H1 (cell line): ENCODE data around the gene RPS4Y2. TPM values are rescaled to one million over a fixed set of nuclear protein-coding genes. Genes with fewer than 3 reads are reported as not detected.

Experiments used
- CTCF ChIA-PET: fragments of 300-600 bp; sonication (Branson Sonifier 250); formaldehyde crosslinking; loops from one replicate; lab custom pipeline; 2021; ENCODE audit not compliant: partially characterized antibody; lab: Charles Lee
- POLR2A ChIA-PET: fragments of 300-600 bp; sonication (Branson Sonifier 250); formaldehyde crosslinking; loops from one replicate; lab custom pipeline; 2021; ENCODE audit warnings: inconsistent platforms; ENCODE audit not compliant: partially characterized antibody; lab: Charles Lee
- DNase-seq, 2 experiments: peaks; one replicate each; pipeline versions ENCODE4 v3.0.0 to v3.0.0-alpha.2; 2010 to 2022; ENCODE audit warnings: low spot score in 2 of 2, low read depth in 1 of 2, mixed read lengths in 1 of 2
- FAIRE-seq: peaks from 2 replicates; lab custom pipeline; 2011; peaks lifted over from hg19 to GRCh38; lab: Jason Lieb, UNC
- H2AFZ ChIP-seq: 2 replicates; pipeline ENCODE4 v1.8.1; 2012; ENCODE audit warnings: low read length, inconsistent platforms
- H2AK5ac ChIP-seq: 2 replicates; pipeline ENCODE4 v1.6.1; 2013; ENCODE audit warnings: low read depth, low read length
- H2BK120ac ChIP-seq: replicated peaks from 2 replicates; pipeline ENCODE3; 2013; ENCODE audit warnings: low read depth, low read length, inconsistent platforms
- H2BK12ac ChIP-seq: 2 replicates; pipeline ENCODE4 v1.6.1; 2013; ENCODE audit warnings: low read depth, low read length
- H2BK15ac ChIP-seq: 2 replicates; pipeline ENCODE4 v1.6.1; 2013; ENCODE audit warnings: low read length
- H2BK20ac ChIP-seq: 2 replicates; pipeline ENCODE4 v1.6.1; 2013; ENCODE audit warnings: low read length
- H2BK5ac ChIP-seq: 2 replicates; pipeline ENCODE4 v1.6.1; 2013; ENCODE audit warnings: low read depth, low read length
- H3K14ac ChIP-seq: 2 replicates; pipeline ENCODE4 v1.6.1; 2013; ENCODE audit warnings: inconsistent platforms; ENCODE audit not compliant: insufficient read length
- H3K18ac ChIP-seq: 2 replicates; pipeline ENCODE4 v1.6.1; 2013; ENCODE audit warnings: low read length; ENCODE audit errors: extremely low read depth
- H3K23ac ChIP-seq: 2 replicates; pipeline ENCODE4 v1.6.1; 2013; ENCODE audit warnings: inconsistent platforms; ENCODE audit not compliant: insufficient read length
- H3K23me2 ChIP-seq: 2 replicates; pipeline ENCODE4 v1.6.1; 2013; ENCODE audit warnings: low read depth, low read length
- H3K27ac ChIP-seq: 2 replicates; pipeline ENCODE4 v1.6.1; 2011; ENCODE audit warnings: low read depth, low read length, inconsistent platforms
- H3K27me3 ChIP-seq, 4 experiments: replicated peaks in 1 of 4; 1 replicate in 1 of 4; 2 replicates in 3 of 4; pipeline versions ENCODE4 v1.6.1 to v1.8.1; 2011 to 2013; ENCODE audit warnings: low read length in 3 of 4, mild to moderate bottlenecking in 3 of 4, inconsistent platforms in 2 of 4, mixed read lengths in 2 of 4, moderate library complexity in 1 of 4; ENCODE audit not compliant: control insufficient read depth in 3 of 4, insufficient read depth in 3 of 4; ENCODE audit errors: extremely low read depth in 1 of 4
- H3K36me3 ChIP-seq, 4 experiments: 2 replicates each; pipeline versions ENCODE4 v1.6.1 to v1.8.1; 2011 to 2013; ENCODE audit warnings: mild to moderate bottlenecking in 4 of 4, low read length in 3 of 4, moderate library complexity in 2 of 4, control low read depth in 1 of 4, inconsistent platforms in 1 of 4; ENCODE audit not compliant: insufficient read depth in 4 of 4, control insufficient read depth in 2 of 4
- H3K4ac ChIP-seq: replicated peaks from 2 replicates; pipeline ENCODE3; 2013; ENCODE audit warnings: low read length, low read depth, mixed read lengths, inconsistent platforms; ENCODE audit not compliant: insufficient read length
- H3K4me1 ChIP-seq, 4 experiments: replicated peaks in 1 of 4; 1 replicate in 1 of 4; 2 replicates in 3 of 4; pipeline versions ENCODE4 v1.6.1 to v1.8.1; 2011 to 2013; ENCODE audit warnings: low read length in 3 of 4, inconsistent platforms in 2 of 4, mixed read lengths in 1 of 4; ENCODE audit not compliant: insufficient read depth in 4 of 4, control insufficient read depth in 3 of 4
- H3K4me2 ChIP-seq, 2 experiments: 2 replicates each; pipeline versions ENCODE4 v1.6.1 to v1.8.1; 2011 to 2013; ENCODE audit warnings: low read depth in 2 of 2, low read length in 2 of 2, control low read depth in 1 of 2, inconsistent platforms in 1 of 2, mild to moderate bottlenecking in 1 of 2; ENCODE audit not compliant: insufficient read depth in 1 of 2
- H3K4me3 ChIP-seq, 4 experiments: fragments of 200-600, 300-600 bp in 1 of 4; sonication (generic), shearing (Covaris generic), sonication (Bioruptor Twin) in 1 of 4; 2 replicates each; pipeline versions ENCODE4 v1.5.1 to v1.8.1; 2011 to 2016; ENCODE audit warnings: low read length in 4 of 4, low read depth in 3 of 4, control low read depth in 2 of 4, inconsistent platforms in 2 of 4, mild to moderate bottlenecking in 2 of 4, mixed read lengths in 1 of 4, moderate library complexity in 1 of 4; ENCODE audit not compliant: insufficient read depth in 2 of 4; ENCODE audit errors: extremely low read depth in 1 of 4
- H3K56ac ChIP-seq: replicated peaks from 2 replicates; pipeline ENCODE3; 2013; ENCODE audit warnings: low read depth, mild to moderate bottlenecking, mixed read lengths, low read length, inconsistent platforms; ENCODE audit not compliant: insufficient read length
- H3K79me1 ChIP-seq: 2 replicates; pipeline ENCODE4 v1.6.1; 2013; ENCODE audit warnings: low read depth, low read length, control low read depth
- H3K79me2 ChIP-seq, 2 experiments: 2 replicates each; pipeline versions ENCODE4 v1.6.1 to v1.8.1; 2012 to 2013; ENCODE audit warnings: low read length in 2 of 2, mild to moderate bottlenecking in 2 of 2, inconsistent platforms in 1 of 2; ENCODE audit not compliant: insufficient read depth in 2 of 2, control insufficient read depth in 1 of 2
- H3K9ac ChIP-seq, 4 experiments: replicated peaks in 1 of 4; 1 replicate in 1 of 4; 2 replicates in 3 of 4; pipeline versions ENCODE4 v1.6.1 to v1.8.1; 2011 to 2013; ENCODE audit warnings: low read depth in 3 of 4, low read length in 3 of 4, control low read depth in 2 of 4, mild to moderate bottlenecking in 2 of 4, moderate library complexity in 2 of 4, inconsistent platforms in 1 of 4; ENCODE audit errors: extremely low read depth in 1 of 4
- H3K9me3 ChIP-seq, 2 experiments: 2 replicates each; pipeline versions ENCODE4 v1.6.1 to v1.8.1; 2012 to 2013; ENCODE audit warnings: mild to moderate bottlenecking in 2 of 2, moderate library complexity in 2 of 2, control low read depth in 1 of 2, inconsistent platforms in 1 of 2, low read depth in 1 of 2, low read length in 1 of 2, mixed read lengths in 1 of 2; ENCODE audit not compliant: insufficient read depth in 2 of 2
- H4K20me1 ChIP-seq, 2 experiments: replicated peaks in 1 of 2; 2 replicates each; pipeline versions ENCODE3 to v1.8.1; 2011 to 2013; ENCODE audit warnings: inconsistent platforms in 2 of 2, low read length in 2 of 2, mild to moderate bottlenecking in 1 of 2; ENCODE audit not compliant: insufficient read depth in 2 of 2, control insufficient read depth in 1 of 2
- H4K5ac ChIP-seq: 2 replicates; pipeline ENCODE4 v1.6.1; 2013; ENCODE audit warnings: low read length, low read depth, mixed read lengths, inconsistent platforms; ENCODE audit not compliant: insufficient read length
- H4K8ac ChIP-seq: 2 replicates; pipeline ENCODE4 v1.8.0; 2013; ENCODE audit warnings: mild to moderate bottlenecking, moderate library complexity, low read length, inconsistent platforms; ENCODE audit not compliant: insufficient read depth; ENCODE audit errors: extremely low read depth
- H4K91ac ChIP-seq: replicated peaks from 2 replicates; pipeline ENCODE3; 2013; ENCODE audit warnings: low read length, mixed read lengths, inconsistent platforms; ENCODE audit not compliant: insufficient read length
- CHD1 ChIP-seq: IDR thresholded peaks from 2 replicates; pipeline ENCODE4 v1.6.1; 2012; ENCODE audit warnings: low read depth, low read length, improper control_type of control experiment
- EP300 ChIP-seq, 2 experiments: IDR thresholded peaks; 1 replicate in 1 of 2; 2 replicates in 1 of 2; pipeline ENCODE4 v1.6.1; 2011 to 2012; ENCODE audit warnings: low read depth in 2 of 2, low read length in 2 of 2, mild to moderate bottlenecking in 2 of 2, borderline replicate concordance in 1 of 2, inconsistent platforms in 1 of 2, moderate library complexity in 1 of 2
- EZH2 ChIP-seq: fragments of 200-600 bp; sonication (generic); IDR thresholded peaks from 2 replicates; pipeline ENCODE4 v1.7.1; 2012; ENCODE audit warnings: low read depth, mild to moderate bottlenecking, moderate library complexity, low read length, inconsistent platforms; ENCODE audit not compliant: severe bottlenecking
- HDAC2 ChIP-seq, 2 experiments: fragments of 300-600 bp in 1 of 2; sonication (generic) in 1 of 2; IDR thresholded peaks; 2 replicates each; pipeline ENCODE4 v1.6.1; 2011 to 2012; ENCODE audit warnings: low read depth in 2 of 2, low read length in 2 of 2, mild to moderate bottlenecking in 2 of 2, moderate library complexity in 2 of 2, borderline replicate concordance in 1 of 2, inconsistent platforms in 1 of 2
- NRF1 ChIP-seq: IDR thresholded peaks from 2 replicates; pipeline ENCODE4 v1.6.1; 2011; ENCODE audit warnings: mild to moderate bottlenecking, low read depth, low read length, improper control_type of control experiment
- PHF8 ChIP-seq: fragments of 200-600 bp; sonication (generic); conservative IDR thresholded peaks from 2 replicates; pipeline ENCODE4 v1.7.1; 2012; ENCODE audit warnings: low read depth, mild to moderate bottlenecking, inconsistent platforms, low read length, moderate library complexity
- SRF ChIP-seq: IDR thresholded peaks from 2 replicates; pipeline ENCODE4 v1.6.1; 2011; ENCODE audit warnings: mild to moderate bottlenecking, low read depth, low read length, moderate library complexity
- WGBS, 2 experiments: shearing (Covaris generic) in 1 of 2; methylation state at CpG; one replicate each; pipeline versions ENCODE4 v1.1.6 to v1.1.7; 2013 to 2015; ENCODE audit warnings: low lambda C conversion rate in 2 of 2, mixed read lengths in 2 of 2, inconsistent platforms in 1 of 2, low coverage in 1 of 2, missing lambda C conversion rate in 1 of 2; ENCODE audit not compliant: insufficient replicate concordance in 2 of 2, insufficient coverage in 1 of 2, insufficient read length in 1 of 2; ENCODE audit errors: extremely low coverage in 1 of 2, missing lambda C conversion rate in 1 of 2; 5-methylcytosine and 5-hydroxymethylcytosine counted together
- polyA plus RNA-seq, 7 experiments: library from polyadenylated mRNA; depleted of rRNA in 3 of 7; stranded (reverse) in 5 of 7; unstranded in 2 of 7; fragments of >200 nt in 5 of 7; fragments of 200-250 nt in 2 of 7; gene quantifications; 1 replicate in 5 of 7; 2 replicates in 1 of 7; 4 replicates in 1 of 7; pipeline versions ENCODE4 v1.2.1 to v1.2.3, GENCODE V29; 2011 to 2013; ENCODE audit warnings: missing spikeins in 2 of 7, mixed read lengths in 2 of 7
- total RNA-seq: library from RNA; stranded (reverse); fragmentation: NEBNext Ultra II Directional; extraction: Animal tissue kit (Norgen Biotek cat#: 25700); gene quantifications from 2 replicates; pipeline ENCODE4 v1.2.1, GENCODE V29; 2021

Gene RPS4Y2
- total and polyA plus RNA-seq, 2 of the 8 experiments (the other 6 are each of a cell fraction or from before 2014, with no cell fraction given) = not detected

- H4K91ac ChIP-seq = no peak overlapping the region
- H3K23me2 ChIP-seq = no peaks in the 10 kb centered on the region
- H3K4me2 ChIP-seq = no peak overlapping the region
- H3K79me1 ChIP-seq = no peaks in the 10 kb centered on the region
- no peak overlapping the region for H3K56ac ChIP-seq
- peaks cover 4 to 57% of the 10 kb centered on the region in 2 experiments; a peak in 2 of 4 replicates for H3K9me3 ChIP-seq
- ChIA-PET POLR2A (no interaction called here), CTCF (no interaction called here)
- H4K8ac ChIP-seq = no peak overlapping the region
- H4K5ac ChIP-seq = no peak overlapping the region
- no peak overlapping the region for H2AK5ac ChIP-seq
- no peak overlapping the region for H2BK12ac ChIP-seq
- no peak overlapping the region for H3K14ac ChIP-seq
- no peak overlapping the region for H2BK20ac ChIP-seq
- no peak overlapping the region for H2BK5ac ChIP-seq
- H3K4me3 ChIP-seq = no peak overlapping the region
- TF ChIP-seq NRF1 (no peak), HDAC2 (IDR thresholded peaks at IDR 0.05; ENCODE audit: borderline replicate concordance in 1 of 2, low read depth in 2 of 2, low read length in 2 of 2) (no peak), CHD1 (no peak), SRF (no peak), PHF8 (no peak), EP300 (IDR thresholded peaks at IDR 0.05; ENCODE audit: borderline replicate concordance in 1 of 2, low read depth in 2 of 2, low read length in 2 of 2) (no peak), EZH2 (no peak)
- H3K36me3 ChIP-seq = no peaks in the 10 kb centered on the region
- no peak overlapping the region for H2BK120ac ChIP-seq
- no peak overlapping the region for H3K27ac ChIP-seq
- no peaks in the 10 kb centered on the region for H3K4me1 ChIP-seq
- no peak overlapping the region for H3K23ac ChIP-seq
- H4K20me1 ChIP-seq = no peaks in the 10 kb centered on the region
- FAIRE-seq (no peak), DNase-seq (no peak)
- no peak overlapping the region for H3K18ac ChIP-seq
- H2AFZ ChIP-seq = no peak overlapping the region
- no peaks in the 10 kb centered on the region for H3K79me2 ChIP-seq
- H2BK15ac ChIP-seq = no peak overlapping the region
- H3K27me3 ChIP-seq = no peaks in the 10 kb centered on the region
- no peak overlapping the region for H3K4ac ChIP-seq
- WGBS, 2 experiments = 90% methylated on average over 14 of the region's 22 CpGs; no CpG with 5 or more reads in 1 of the 2 experiments
- no peak overlapping the region for H3K9ac ChIP-seq
Observed at GRCh38 chrY:20798351-20799049, 42.6 kb downstream of the RPS4Y2 start.
